ENCODE results near the gene ISG20.

The ISG20 gene

DNA sequence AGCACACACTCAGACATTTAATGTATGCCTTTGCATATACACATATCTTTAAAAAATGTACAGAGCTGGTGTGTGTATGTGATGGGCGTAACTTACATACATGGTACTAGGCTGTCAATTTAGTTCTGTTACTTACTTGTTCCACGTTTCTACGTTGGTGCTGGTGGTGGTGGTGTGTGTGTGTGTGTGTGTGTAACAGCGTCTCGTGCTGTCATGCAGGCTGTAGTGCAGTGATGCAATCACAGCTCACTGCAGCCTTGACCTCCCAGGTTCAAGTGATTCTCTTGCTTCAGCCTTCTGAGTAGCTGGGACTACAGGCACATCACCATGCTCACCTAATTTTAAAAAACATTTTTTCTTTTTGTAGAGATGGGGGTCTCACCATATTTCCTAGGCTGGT is 64.2 kb downstream of the ISG20 start:
- in situ Hi-C loops (cut with MboI; ENCODE audit: low pct_unique_long_range_greater_than_20kb, low sequenced_read_pairs) = no loop called here
- DNase-seq = no peak

DNA sequence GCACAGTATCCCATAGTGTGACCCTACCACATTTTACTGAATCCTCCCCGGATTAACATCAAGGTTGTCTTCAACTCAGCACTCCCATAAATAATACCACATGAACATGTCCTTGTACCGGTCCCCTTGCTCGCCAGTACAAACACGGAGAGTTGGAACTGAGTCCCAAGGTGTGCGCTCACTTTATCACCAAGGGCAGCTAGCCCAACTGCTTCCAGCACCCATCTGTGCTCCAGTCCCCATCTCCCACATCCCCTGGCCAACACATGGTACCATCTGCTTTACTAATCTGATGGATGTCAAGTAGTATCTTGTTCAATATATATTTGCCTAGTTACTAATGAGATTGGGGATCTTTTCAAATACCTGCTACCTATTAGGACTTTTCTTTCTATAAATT is 64.7 kb downstream of the ISG20 start:
- in situ Hi-C loops (cut with MboI; ENCODE audit: low pct_unique_long_range_greater_than_20kb, low sequenced_read_pairs) = no loop called here
- DNase-seq = no peak

DNA sequence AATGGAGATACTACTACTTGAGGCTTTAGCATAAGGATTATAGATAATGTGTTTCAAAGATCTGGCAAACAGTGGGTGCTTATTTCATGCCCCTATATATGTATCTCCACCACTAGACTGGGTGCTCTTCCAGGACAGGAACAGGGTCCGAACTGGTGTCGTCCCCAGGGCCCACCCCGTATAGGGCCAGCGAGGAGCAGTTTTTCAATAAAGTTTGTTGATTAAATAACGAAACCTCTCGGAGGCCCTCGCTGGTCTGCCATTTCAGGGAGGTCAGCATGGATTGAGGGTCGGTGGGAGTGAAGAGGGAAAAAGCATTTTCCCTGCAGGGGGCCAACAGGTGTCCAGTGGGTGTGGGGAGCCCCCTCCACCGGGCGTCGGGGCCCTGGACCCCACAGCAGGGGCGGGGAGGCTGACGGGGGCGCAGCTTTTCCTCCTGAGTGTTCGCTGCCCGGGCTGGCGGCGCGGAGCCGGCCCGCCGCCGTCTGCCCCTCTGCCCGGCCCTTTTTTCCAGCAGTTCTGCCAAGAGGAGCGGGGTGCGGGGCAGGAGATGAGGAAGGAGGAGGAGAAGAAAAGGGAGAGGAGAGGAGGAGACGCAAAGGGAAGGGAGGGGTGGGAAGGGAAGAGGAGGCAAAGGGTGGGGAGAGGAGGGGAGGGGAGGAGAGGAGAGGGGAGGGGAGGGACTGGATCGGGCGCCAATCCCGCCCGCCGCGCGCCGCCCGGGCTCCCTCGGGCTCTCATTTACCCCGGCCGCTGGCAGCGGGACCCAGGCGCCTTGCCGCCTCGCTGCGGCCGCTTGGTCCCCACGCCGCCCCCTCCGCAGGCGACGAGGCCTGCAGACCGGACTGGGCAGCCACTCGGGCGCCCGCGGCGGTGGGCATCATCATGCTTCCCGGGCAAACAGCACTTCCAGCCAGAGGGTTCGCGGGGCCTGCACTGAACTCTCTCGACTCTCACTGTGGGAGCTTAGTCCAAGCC is 66.3 kb downstream of the ISG20 start:
- DNase-seq = no peak
- in situ Hi-C loops (cut with MboI; ENCODE audit: low pct_unique_long_range_greater_than_20kb, low sequenced_read_pairs) = no loop called here

DNA sequence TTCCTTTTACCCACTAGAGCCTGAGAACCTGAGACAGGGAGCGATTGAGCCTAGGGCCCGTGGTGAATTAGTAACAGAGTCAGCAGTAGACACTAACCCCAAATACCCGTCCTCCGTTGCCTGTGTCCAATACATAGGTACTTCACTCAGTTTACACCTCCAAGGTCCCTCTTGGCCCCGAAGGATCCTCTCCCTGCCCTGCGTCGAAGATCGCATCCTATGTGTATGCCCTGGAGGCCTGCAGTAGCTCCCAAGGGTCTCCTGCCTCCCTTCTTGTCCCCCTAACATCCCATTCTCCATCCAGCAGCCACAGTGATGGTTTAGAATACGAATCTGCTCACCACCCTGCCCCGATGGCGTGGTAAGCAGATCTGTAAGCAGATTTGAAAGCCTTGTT is 67.0 kb downstream of the ISG20 start:
- no peak for DNase-seq
- in situ Hi-C loops (cut with MboI; ENCODE audit: low pct_unique_long_range_greater_than_20kb, low sequenced_read_pairs) = no loop called here

Measured in KBM-7 (cell line).